Large intestine (tissue), 3 donors: ENCODE results near the gene APEX1. TPM values are rescaled to one million over a fixed set of nuclear protein-coding genes. Genes with fewer than 3 reads are reported as not detected.
A peak's percentile ranks its signal among the peaks of the same experiment; 100 is the strongest.
"Not testable (repeated sequence)": the region's sequence is repeated elsewhere in the genome, so short reads cannot be mapped to it uniquely, and the experiment has no call there.

Experiments
- DNase-seq, 2 donors: peaks; one replicate each; pipeline versions ENCODE4 v3.0.0 to v3.0.0-alpha.2; 2013
- H3K27ac ChIP-seq: one replicate; pipeline ENCODE4 v1.5.1; 2013; ENCODE audit warnings: low read length
- H3K27me3 ChIP-seq: 2 replicates; pipeline ENCODE4 v1.6.1; 2013; ENCODE audit warnings: low read length; ENCODE audit not compliant: control insufficient read depth, insufficient read depth
- H3K36me3 ChIP-seq: 2 replicates; pipeline ENCODE4 v1.6.1; 2013; ENCODE audit warnings: low read length; ENCODE audit not compliant: control insufficient read depth, insufficient read depth
- H3K4me1 ChIP-seq: one replicate; pipeline ENCODE4 v1.6.1; 2013; ENCODE audit warnings: low read length; ENCODE audit not compliant: control insufficient read depth, insufficient read depth
- H3K4me3 ChIP-seq: one replicate; pipeline ENCODE4 v1.5.1; 2013; ENCODE audit warnings: low read length
- H3K9me3 ChIP-seq: one replicate; pipeline ENCODE4 v1.6.1; 2013; ENCODE audit warnings: mild to moderate bottlenecking, low read depth, low read length, moderate library complexity; ENCODE audit not compliant: control insufficient read depth
- WGBS: methylation state at CpG from one replicate; pipeline ENCODE4 v1.1.5; 2013; ENCODE audit warnings: low lambda C conversion rate; ENCODE audit not compliant: insufficient coverage; 5-methylcytosine and 5-hydroxymethylcytosine counted together
- polyA plus RNA-seq: library from polyadenylated mRNA; unstranded; fragments of 120-200 nt; gene quantifications from one replicate; pipeline ENCODE4 v1.2.1, GENCODE V29; 2013

Gene APEX1
- polyA plus RNA-seq, 1 donor = 218 TPM

- H3K27ac ChIP-seq = no peak overlapping the region
- no CpG with 5 or more reads among the region's 44 CpGs for WGBS
- H3K27me3 ChIP-seq = peaks cover 7% of the 10 kb centered on the region
- peaks cover 4% of the 10 kb centered on the region for H3K4me1 ChIP-seq
- peak overlapping the region; percentile 38 for H3K4me3 ChIP-seq
- no peaks in the 10 kb centered on the region for H3K9me3 ChIP-seq
- DNase-seq = peak in 1 of 2 donors; percentile 41
- H3K36me3 ChIP-seq = no peaks in the 10 kb centered on the region
Observed at GRCh38 chr14:20434701-20435581, 20.1 kb upstream of the APEX1 start.

- Histone ChIP-seq H3K36me3 (no peaks in the 10 kb centered on the region), H3K4me3 (peak within 1 kb of the TSS; percentile 38), H3K27me3 (peaks cover 7% of the 10 kb centered on the region), H3K27ac (no peak within 1 kb of the TSS), H3K9me3 (no peaks in the 10 kb centered on the region), H3K4me1 (peaks cover 6% of the 10 kb centered on the region)
- DNase-seq = no peak
- WGBS = no CpG with 5 or more reads among the region's 17 CpGs
Observed at GRCh38 chr14:20435582-20436362, 19.3 kb upstream of the APEX1 start, which contains the start of gene KLHL33. Gene KLHL33, minus strand, starts transcription at chr14:20436166. Its CDS starts 355 bp downstream, at chr14:20435811.

GRCh38 chr14:20436363-20436755, 18.7 kb upstream of the APEX1 start:
- WGBS = 100% methylated on average over 2 of the region's 4 CpGs

GRCh38 chr14:20438664-20439063, 16.4 kb upstream of the APEX1 start:
- H3K4me1 ChIP-seq = peaks cover 12% of the 10 kb centered on the region
- WGBS = no CpG with 5 or more reads among the region's 7 CpGs

More at GRCh38 chr14:20436363-20436755, 18.7 kb upstream of the APEX1 start:
- H3K36me3 ChIP-seq = no peaks in the 10 kb centered on the region
- H3K27me3 ChIP-seq = peaks cover 7% of the 10 kb centered on the region
- DNase-seq = no peak
- no peak overlapping the region for H3K27ac ChIP-seq
- no peak overlapping the region for H3K4me3 ChIP-seq
- no peaks in the 10 kb centered on the region for H3K9me3 ChIP-seq
- peaks cover 6% of the 10 kb centered on the region for H3K4me1 ChIP-seq

GRCh38 chr14:20440465-20440864, 14.6 kb upstream of the APEX1 start:
- Histone ChIP-seq H3K36me3 (peaks cover 7% of the 10 kb centered on the region), H3K4me1 (peaks cover 8% of the 10 kb centered on the region), H3K4me3 (no peak overlapping the region), H3K27ac (no peak overlapping the region), H3K27me3 (peaks cover 1% of the 10 kb centered on the region), H3K9me3 (peaks cover 5% of the 10 kb centered on the region)
- no peak for DNase-seq
- no CpG with 5 or more reads among the region's 5 CpGs for WGBS

More at GRCh38 chr14:20438664-20439063, 16.4 kb upstream of the APEX1 start:
- Histone ChIP-seq H3K36me3 (no peaks in the 10 kb centered on the region), H3K27me3 (peaks cover 7% of the 10 kb centered on the region), H3K27ac (no peak overlapping the region), H3K4me3 (no peak overlapping the region), H3K9me3 (peaks cover 5% of the 10 kb centered on the region)
- no peak for DNase-seq

GRCh38 chr14:20440882-20441281, 14.1 kb upstream of the APEX1 start:
- no peak overlapping the region for H3K4me3 ChIP-seq
- no peak for DNase-seq
- H3K4me1 ChIP-seq = peaks cover 8% of the 10 kb centered on the region
- peaks cover 5% of the 10 kb centered on the region for H3K9me3 ChIP-seq
- no peaks in the 10 kb centered on the region for H3K27me3 ChIP-seq
- WGBS = no CpG with 5 or more reads among the region's 5 CpGs
- H3K36me3 ChIP-seq = peaks cover 8% of the 10 kb centered on the region
- H3K27ac ChIP-seq = no peak overlapping the region

- Histone ChIP-seq H3K9me3 (peaks cover 5% of the 10 kb centered on the region), H3K27ac (no peak overlapping the region), H3K36me3 (peaks cover 14% of the 10 kb centered on the region), H3K4me1 (peaks cover 8% of the 10 kb centered on the region), H3K4me3 (no peak overlapping the region), H3K27me3 (no peaks in the 10 kb centered on the region)
- no CpG with 5 or more reads among the region's 2 CpGs for WGBS
- DNase-seq = no peak
Observed at GRCh38 chr14:20441461-20441860, 13.6 kb upstream of the APEX1 start.

GRCh38 chr14:20443650-20444049, 11.4 kb upstream of the APEX1 start:
- H3K9me3 ChIP-seq, DNase-seq, H3K4me3 ChIP-seq, H3K27me3 ChIP-seq, H3K27ac ChIP-seq, H3K4me1 ChIP-seq: not testable (repeated sequence)
- peaks cover 36% of the 10 kb centered on the region for H3K36me3 ChIP-seq
- no CpG with 5 or more reads among the region's 4 CpGs for whole genome bisulfite sequencing

- Histone ChIP-seq H3K9me3 (peaks cover 5% of the 10 kb centered on the region), H3K36me3 (peaks cover 66% of the 10 kb centered on the region), H3K4me1 (peaks cover 5% of the 10 kb centered on the region), H3K4me3 (no peak overlapping the region), H3K27ac (no peak overlapping the region), H3K27me3 (no peaks in the 10 kb centered on the region)
- WGBS = no CpG with 5 or more reads among the region's 5 CpGs
- DNase-seq = no peak
Observed at GRCh38 chr14:20446889-20447288, 8.1 kb upstream of the APEX1 start.

- H3K27me3 ChIP-seq, H3K4me3 ChIP-seq, H3K9me3 ChIP-seq, DNase-seq, H3K27ac ChIP-seq, H3K4me1 ChIP-seq: not testable (repeated sequence)
- no CpG with 5 or more reads among the region's 8 CpGs for WGBS
- peaks cover 57% of the 10 kb centered on the region for H3K36me3 ChIP-seq
Observed at GRCh38 chr14:20452831-20453230, 2.2 kb upstream of the APEX1 start.
